Heart right ventricle (tissue), 16 donors: ENCODE measurements around the gene BTBD19. TPM values are rescaled to one million over a fixed set of nuclear protein-coding genes. Genes with fewer than 3 reads are reported as not detected.

Experiments
- ATAC-seq, 8 donors: fragments of 200-7000 bp; cut with Tn5 transposase; one replicate each; pipeline ENCODE4 v1.9.1; 2020; ENCODE audit warnings: mild to moderate bottlenecking in 8 of 8, moderate library complexity in 8 of 8, moderate number of reproducible peaks in 1 of 8
- DNase-seq, 2 donors: peaks; one replicate each; pipeline ENCODE4 v3.0.0-alpha.2; 2020
- H3K27ac ChIP-seq, 10 donors: fragments of 200-600 bp; sonication (generic) in 2 of 10; one replicate each; pipeline versions ENCODE4 v1.5.0 to v1.8.0; 2020 to 2022; ENCODE audit warnings: mild to moderate bottlenecking in 3 of 10
- H3K27me3 ChIP-seq, 7 donors: fragments of 200-600 bp; one replicate each; pipeline ENCODE4 v1.8.0; 2021 to 2022; ENCODE audit warnings: mild to moderate bottlenecking in 2 of 7
- H3K36me3 ChIP-seq, 9 donors: fragments of 200-600 bp; sonication (generic) in 1 of 9; one replicate each; pipeline versions ENCODE4 v1.5.0 to v1.8.0; 2020 to 2022; ENCODE audit warnings: mild to moderate bottlenecking in 2 of 9
- H3K4me1 ChIP-seq, 9 donors: fragments of 200-600 bp; sonication (generic) in 1 of 9; one replicate each; pipeline versions ENCODE4 v1.5.0 to v1.8.0; 2020 to 2022; ENCODE audit warnings: mild to moderate bottlenecking in 4 of 9
- H3K4me3 ChIP-seq, 10 donors: fragments of 200-600 bp; sonication (generic) in 2 of 10; one replicate each; pipeline versions ENCODE4 v1.5.0 to v1.8.0; 2020 to 2022; ENCODE audit warnings: mild to moderate bottlenecking in 7 of 10, moderate library complexity in 2 of 10
- H3K9me3 ChIP-seq, 11 donors: fragments of 200-600 bp in 10 of 11; sonication (generic) in 2 of 11; one replicate each; pipeline versions ENCODE4 v1.5.0 to v1.8.0; 2013 to 2022; ENCODE audit warnings: mild to moderate bottlenecking in 2 of 11, control low read depth in 1 of 11, moderate library complexity in 1 of 11
- CTCF ChIP-seq, 9 donors: fragments of 200-600 bp; sonication (generic) in 2 of 9; IDR thresholded peaks; one replicate each; pipeline versions ENCODE4 v1.5.0 to v1.8.0; 2021 to 2022; ENCODE audit warnings: antibody characterized with exemption in 9 of 9, mild to moderate bottlenecking in 5 of 9, moderate library complexity in 1 of 9
- WGBS, 2 donors: extraction: QIAGEN DNeasy Blood & Tissue Kit; methylation state at CpG; one replicate each; pipeline ENCODE4 v1.1.7; 2013; ENCODE audit warnings: inconsistent platforms in 1 of 2; 5-methylcytosine and 5-hydroxymethylcytosine counted together
- intact Hi-C, 10 donors: fragments of 100-400 bp; cut with DNase I; formaldehyde crosslinking; loops; one replicate each; pipeline versions ENCODE4 v1.11.1 to v1.14.2; 2022
- polyA plus RNA-seq, 2 donors: library from polyadenylated mRNA; stranded (reverse); fragments of 200-250 nt; gene quantifications; one replicate each; pipeline ENCODE4 v1.2.3, GENCODE V29; 2013
- total RNA-seq, 10 donors: library from RNA; stranded (reverse); fragmentation: NEBNext Ultra II Directional in 3 of 10; extraction: Animal tissue kit (Norgen Biotek cat#: 25700) in 3 of 10; gene quantifications; one replicate each; pipeline versions ENCODE4 v1.2.1 to v1.2.4, GENCODE V29; 2021 to 2023
- donor health status: Arrhythmogenic right ventricular cardiomyopathy.
- donor health status: ischemic (EF 13 %, LVEDD 7.1; RV severe dilation, severe dysfunction).
- donor health status: healthy with polysubstance abuse.
- donor health status: DM: no; HTN: yes; CAD: no.
- donor health status: DM: no; HTN: no; CAD: no.
- donor health status: ischemic (EF 25% LVEDD 6.9; RV normal size, moderate dysfunction).
- donor health status: ischemic (EF 25% LVEDD 5.7; RV mildly dilated, moderate dysfunction).
- donor health status: healthy.
- donor health status: DM: yes; HTN: yes; CAD: no.
- donor health status: Ischemic cardiomyopathy.
- donor health status: ischemic (EF 35%, LVEDD 5.7; RV mildly dilated, moderate dysfunction).
- donor health status: nonischemic (EF 11% LVEDD 7.7; RV severe dilation, severe dysfunction).
- donor health status: DM: yes; HTN: yes; CAD: no.
- donor health status: PGD.
- donor health status: ischemic (EF 29% LVEDD 5.4; RV normal size, mild dysfunction).
- donor health status: nonischemic (EF 23%, LVEDD 6.1; RV moderate dilation, normal function).

Gene BTBD19
- total and polyA plus RNA-seq, 12 donors: 1.8 to 12.5 (median 3.2) TPM

DNA sequence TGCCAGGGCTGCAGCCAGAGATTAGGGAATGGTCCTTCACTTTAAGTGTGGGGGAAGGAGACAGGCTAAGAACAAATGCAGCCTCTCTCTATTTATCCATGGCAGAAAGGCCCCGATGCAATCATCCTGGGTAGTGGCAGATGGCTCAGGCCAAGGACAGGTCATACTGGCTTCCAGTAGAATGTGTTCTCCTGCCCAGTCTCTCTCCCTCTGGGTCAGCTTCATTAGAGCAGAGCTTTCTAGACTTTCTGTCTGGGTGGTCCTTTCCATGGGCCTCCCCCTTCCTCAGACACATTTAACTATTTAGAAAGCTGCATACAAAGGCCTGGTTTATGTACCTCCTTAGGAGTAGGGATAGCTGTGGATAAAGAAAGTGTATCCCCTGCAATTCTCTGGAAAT lies 39.5 kb downstream of the BTBD19 start:
- peaks cover 0 to 13% (median 0%) of the 10 kb centered on the region in 9 donors for H3K36me3 ChIP-seq
- ATAC-seq (no peak), DNase-seq (no peak)
- 86 to 97% methylated on average over 1 of the region's 1 CpG for WGBS, 2 donors
- intact Hi-C loops: loop anchor here in 1 of 10 donors (5.0 kb wide), 1 partner anchor 154 kb away; no protein-coding TSS in a partner anchor
- no peaks in the 10 kb centered on the region for H3K9me3 ChIP-seq
- H3K27ac ChIP-seq: peak overlapping the region in 2 of 10 donors; percentile 33 to 49
- no peak for TF ChIP-seq CTCF (IDR thresholded peaks at IDR 0.05)
- H3K4me1 ChIP-seq: peaks cover 0 to 32% (median 16%) of the 10 kb centered on the region in 9 donors
- peaks cover 0 to 12% (median 0%) of the 10 kb centered on the region in 7 donors for H3K27me3 ChIP-seq
- no peak overlapping the region for H3K4me3 ChIP-seq

DNA sequence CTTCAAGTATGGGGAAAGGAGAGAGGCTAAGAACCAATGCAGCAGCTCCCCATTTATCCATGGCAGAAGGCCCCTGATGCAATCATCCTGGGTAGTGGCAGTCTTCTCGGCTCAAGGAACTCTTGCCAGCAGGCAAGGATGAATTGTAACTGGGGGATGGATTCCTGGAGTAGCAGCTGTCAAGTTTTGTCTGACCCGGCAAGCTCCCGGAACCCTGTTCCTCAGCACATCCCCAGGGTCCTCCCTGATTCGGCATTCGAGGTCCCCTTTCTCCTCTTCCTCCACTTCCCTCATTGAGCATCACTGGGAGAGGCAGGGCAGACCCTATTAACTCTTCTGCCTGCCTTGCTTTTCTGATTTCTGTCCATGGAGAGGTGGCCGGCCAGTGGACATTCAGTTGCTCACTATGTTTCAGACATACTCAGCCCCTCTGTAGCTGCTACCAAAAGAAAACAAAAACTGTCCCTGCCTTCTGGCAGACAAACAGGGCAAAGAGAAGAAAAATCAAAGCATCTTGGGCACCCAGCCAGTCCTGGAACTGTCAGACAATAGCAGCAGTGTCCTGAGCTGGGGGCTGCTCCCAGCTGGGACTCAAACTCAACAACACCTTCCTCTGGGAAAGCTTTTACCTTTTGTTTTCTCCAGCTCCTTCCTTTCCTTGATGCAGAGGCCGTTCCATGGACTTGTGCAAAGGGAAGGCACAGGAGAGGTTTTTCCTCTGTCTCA lies 40.3 kb downstream of the BTBD19 start:
- Histone ChIP-seq H3K36me3 (peaks cover 0 to 19% (median 0%) of the 10 kb centered on the region in 9 donors), H3K9me3 (no peaks in the 10 kb centered on the region), H3K4me3 (no peak overlapping the region), H3K27me3 (peaks cover 0 to 4% (median 0%) of the 10 kb centered on the region in 7 donors), H3K27ac (peak overlapping the region in 4 of 10 donors; percentile 33 to 63 (median 42)), H3K4me1 (peaks cover 0 to 25% (median 9%) of the 10 kb centered on the region in 9 donors)
- no peak for TF ChIP-seq CTCF (IDR thresholded peaks at IDR 0.05)
- 50 to 60% methylated on average over 7 of the region's 7 CpGs for WGBS, 2 donors
- ATAC-seq (peak in 3 of 8 donors; percentile 19 to 40 (median 34)), DNase-seq (no peak)
- intact Hi-C loops: loop anchor here in 1 of 10 donors (5.0 kb wide), 1 partner anchor 154 kb away; no protein-coding TSS in a partner anchor

- no peak overlapping the region for H3K4me3 ChIP-seq
- WGBS, 2 donors: 78 to 79% methylated on average over 2 of the region's 2 CpGs
- DNase-seq (no peak), ATAC-seq (no peak)
- TF ChIP-seq CTCF (IDR thresholded peaks at IDR 0.05): no peak
- peaks cover 0 to 29% (median 0%) of the 10 kb centered on the region in 9 donors for H3K36me3 ChIP-seq
- H3K4me1 ChIP-seq: peaks cover 0 to 22% (median 9%) of the 10 kb centered on the region in 9 donors
- intact Hi-C loops: loop anchor here in 1 of 10 donors (5.0 kb wide), 1 partner anchor 153 kb away; no protein-coding TSS in a partner anchor
- H3K9me3 ChIP-seq: no peaks in the 10 kb centered on the region
- H3K27ac ChIP-seq: peak overlapping the region in 4 of 10 donors; percentile 33 to 63 (median 42)
- H3K27me3 ChIP-seq: no peaks in the 10 kb centered on the region
These were observed 41.3 kb downstream of the BTBD19 start for GRCh38 chr1:44849575-44850132.

DNA sequence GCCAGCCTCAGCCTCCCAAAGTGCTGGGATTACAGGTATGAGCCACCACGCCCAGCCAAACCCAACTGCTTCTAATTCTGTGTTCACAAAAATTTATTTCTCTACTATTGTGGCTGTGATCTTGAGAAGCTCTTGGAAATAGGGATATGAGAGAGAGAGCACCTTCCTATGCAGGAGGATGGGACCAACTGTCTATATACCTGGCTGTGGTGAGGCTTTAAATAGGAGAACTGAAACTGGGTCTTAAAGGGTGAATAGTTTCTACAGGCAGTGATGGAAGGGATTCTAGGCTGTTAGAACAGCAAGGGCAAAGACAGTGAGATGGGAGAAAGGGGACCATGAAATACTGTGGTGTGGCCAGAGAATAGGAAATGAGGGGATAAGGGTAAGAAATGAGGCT lies 43.0 kb downstream of the BTBD19 start:
- Histone ChIP-seq H3K4me1 (peaks cover 0 to 22% (median 9%) of the 10 kb centered on the region in 9 donors), H3K4me3 (no peak overlapping the region), H3K27me3 (no peaks in the 10 kb centered on the region), H3K27ac (no peak overlapping the region), H3K36me3 (peaks cover 0 to 46% (median 0%) of the 10 kb centered on the region in 9 donors), H3K9me3 (no peaks in the 10 kb centered on the region)
- DNase-seq (no peak), ATAC-seq (no peak)
- intact Hi-C loops: no loop called here
- 96 to 100% methylated on average over 1 of the region's 1 CpG for WGBS, 2 donors
- no peak for TF ChIP-seq CTCF (IDR thresholded peaks at IDR 0.05)
